HG03066 (cell line): ENCODE measurements around the gene SETBP1.

Source experiments
- ATAC-seq: cut with Tn5 transposase; IDR thresholded peaks from one replicate; pipeline ENCODE4 v1.9.1; 2021; ENCODE audit warnings: low read depth; ENCODE audit not compliant: unreplicated experiment

The SETBP1 gene

DNA sequence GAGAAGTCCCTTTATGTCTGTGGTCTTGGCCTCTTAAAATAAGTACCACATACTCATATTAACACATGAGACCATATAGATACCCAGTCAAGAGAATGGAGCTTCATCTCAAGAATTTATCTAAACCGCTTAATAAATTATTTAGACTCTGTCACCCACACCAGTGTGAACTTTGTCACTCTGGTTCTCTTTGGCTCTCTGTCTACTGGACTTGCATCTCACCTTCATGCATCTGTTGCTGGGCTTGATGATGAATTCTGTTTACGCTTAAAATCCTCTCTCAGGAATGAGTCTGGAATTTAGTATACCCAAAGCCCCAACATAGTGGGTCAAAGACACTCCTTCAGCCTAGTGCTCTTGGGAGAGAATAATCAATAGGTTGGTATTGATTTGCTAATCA is 73.9 kb downstream of the SETBP1 start:
- no peak for ATAC-seq

DNA sequence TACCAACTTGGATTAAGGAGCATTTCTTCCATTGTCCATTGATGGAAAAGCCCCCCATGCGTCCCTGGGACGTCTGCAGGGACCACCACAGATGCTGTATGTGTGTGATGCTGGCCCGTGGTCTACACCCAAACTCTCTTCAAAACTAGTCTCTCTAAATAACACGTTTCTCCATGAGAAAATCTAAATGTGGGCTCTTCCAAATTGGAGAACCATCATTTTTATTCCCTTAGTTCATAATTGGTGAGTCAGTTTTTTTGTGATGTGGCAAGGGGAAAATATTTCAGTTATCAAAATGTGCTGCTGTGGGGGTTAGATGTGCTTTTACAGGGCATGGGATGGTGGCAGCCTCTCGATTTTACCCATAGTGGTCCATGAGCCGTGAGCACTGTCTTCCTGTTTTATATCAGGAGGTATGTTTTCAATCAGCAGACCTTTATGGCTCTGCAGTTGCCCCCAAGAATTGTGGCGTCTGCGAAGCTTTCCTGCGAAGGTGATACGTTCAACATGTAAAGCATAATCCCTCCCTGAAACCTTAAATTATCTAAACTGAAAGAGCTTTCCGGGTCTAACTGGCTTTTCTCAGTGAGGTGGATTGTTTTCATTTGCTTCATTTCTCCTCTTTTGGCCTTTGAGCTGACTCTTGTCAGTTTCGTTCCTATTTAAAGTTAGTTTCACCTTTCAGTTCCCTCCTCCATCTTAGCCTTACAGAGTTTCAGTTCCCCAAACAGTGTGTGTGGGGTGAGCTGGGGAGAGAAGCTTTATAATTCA is 78.4 kb downstream of the SETBP1 start:
- ATAC-seq: peak; percentile 96

DNA sequence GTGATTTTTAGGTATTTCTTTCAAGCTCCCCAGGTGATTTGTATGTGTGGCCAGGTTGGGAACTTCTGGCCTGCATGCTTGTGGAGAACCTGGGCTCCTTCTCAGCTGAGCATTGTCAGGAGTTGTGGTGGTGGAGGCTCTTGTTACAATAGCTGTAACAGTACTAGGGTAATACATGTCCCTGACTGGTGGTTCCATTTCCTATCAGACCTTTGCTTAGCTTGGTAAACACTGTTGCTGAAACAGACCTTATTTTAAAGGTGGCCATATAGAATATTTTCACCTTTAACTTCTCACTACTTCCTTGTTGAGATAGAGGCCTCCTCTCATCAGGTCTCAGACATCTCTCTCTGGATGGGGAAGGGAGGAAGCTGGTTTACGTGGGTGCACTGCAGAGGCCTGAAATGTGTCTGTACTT is 79.2 kb downstream of the SETBP1 start:
- ATAC-seq: peak; percentile 53

DNA sequence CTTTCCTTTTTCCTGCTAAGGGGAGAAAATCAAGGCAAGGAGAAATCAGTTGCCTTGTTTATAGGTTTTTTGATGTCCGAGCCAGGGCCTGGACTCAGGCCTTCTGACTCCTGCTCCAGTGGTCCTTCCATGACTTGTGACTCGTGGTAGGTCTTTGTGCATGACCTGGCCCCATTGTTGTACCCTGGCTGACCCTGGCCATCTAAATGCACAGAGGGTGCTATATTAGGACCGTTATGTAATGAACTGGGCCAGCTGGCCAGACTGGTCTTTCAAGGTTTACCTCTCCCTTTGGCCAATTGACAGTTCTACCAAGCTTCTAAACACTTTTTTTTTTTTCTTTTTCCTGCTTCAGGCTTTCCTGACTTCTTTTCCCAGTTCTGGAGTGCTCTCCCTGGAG is 81.1 kb downstream of the SETBP1 start:
- no peak for ATAC-seq

DNA sequence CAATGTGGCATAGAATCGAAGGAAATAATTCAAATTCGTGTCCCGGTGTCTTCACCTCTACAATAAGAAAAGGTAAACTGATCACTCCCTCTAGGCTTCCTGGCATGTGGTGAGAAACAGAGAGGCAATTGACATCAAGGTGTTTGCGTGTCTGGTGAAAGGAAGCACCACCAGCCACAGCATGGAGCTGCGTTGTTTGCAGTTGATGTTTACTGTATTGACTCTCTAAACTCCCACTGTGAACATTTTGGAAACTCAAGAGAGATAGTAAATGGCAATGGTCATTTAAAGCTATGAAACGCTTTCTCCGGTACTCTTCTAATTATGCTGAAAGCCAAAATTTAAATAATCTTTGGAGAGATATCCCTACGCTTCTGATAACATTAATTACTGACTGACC is 82.6 kb downstream of the SETBP1 start:
- ATAC-seq: no peak

DNA sequence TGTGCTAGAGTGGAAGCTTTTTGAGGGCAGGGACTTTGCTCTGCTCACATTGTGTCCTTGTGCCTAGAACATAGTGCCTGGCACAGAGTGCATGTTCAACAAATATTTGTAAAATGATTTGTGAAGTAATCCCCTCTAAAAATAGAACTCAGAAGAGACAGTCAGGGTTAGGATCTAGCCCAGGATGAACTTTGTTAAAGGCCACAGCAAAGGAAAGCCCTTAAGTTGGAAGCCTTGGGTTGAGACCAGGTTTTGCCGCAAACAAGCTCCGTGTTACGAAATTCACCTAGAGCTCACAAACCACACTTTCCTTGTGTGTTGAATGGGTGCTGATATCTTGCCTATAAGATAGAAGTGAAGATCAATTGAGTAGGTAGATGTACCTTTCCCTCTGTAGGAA is 84.2 kb downstream of the SETBP1 start:
- ATAC-seq: no peak

DNA sequence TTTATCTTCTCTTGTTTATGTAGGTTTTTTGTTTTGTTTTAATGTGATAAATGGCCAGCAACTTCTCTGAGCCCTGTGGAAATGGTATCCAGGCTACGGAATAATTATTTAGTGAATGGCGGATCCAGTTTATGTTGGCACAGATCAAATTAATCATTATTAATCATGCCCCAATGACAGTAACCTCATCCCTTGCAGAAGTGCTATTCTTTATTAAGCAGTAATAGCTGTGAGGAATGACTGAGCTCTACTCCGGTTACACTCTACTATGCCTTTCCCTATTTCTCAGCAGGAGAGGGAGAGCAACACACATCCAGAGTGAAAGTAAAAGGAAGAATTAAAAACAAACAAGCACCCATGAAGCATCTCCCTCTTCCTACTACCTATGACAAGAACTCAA is 84.8 kb downstream of the SETBP1 start:
- ATAC-seq: no peak

DNA sequence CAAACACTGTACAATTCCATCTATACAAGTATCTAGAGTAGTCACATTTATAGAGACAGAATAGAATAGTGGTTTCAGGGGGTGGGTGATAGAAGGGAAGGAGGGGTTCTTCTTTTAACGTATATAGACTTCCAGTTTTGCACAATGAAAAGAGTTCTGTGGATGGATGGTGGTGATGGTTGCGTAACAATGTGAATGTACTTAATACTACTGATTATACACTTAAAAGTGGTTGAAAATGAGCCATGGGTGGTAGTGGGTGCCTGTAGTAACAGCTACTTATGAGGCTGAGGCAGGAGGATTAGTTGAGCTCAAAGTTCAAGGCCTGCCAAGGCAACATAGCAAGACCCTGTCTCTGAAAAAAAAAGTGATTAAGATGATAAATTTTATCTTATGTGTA is 85.8 kb downstream of the SETBP1 start:
- ATAC-seq: no peak

DNA sequence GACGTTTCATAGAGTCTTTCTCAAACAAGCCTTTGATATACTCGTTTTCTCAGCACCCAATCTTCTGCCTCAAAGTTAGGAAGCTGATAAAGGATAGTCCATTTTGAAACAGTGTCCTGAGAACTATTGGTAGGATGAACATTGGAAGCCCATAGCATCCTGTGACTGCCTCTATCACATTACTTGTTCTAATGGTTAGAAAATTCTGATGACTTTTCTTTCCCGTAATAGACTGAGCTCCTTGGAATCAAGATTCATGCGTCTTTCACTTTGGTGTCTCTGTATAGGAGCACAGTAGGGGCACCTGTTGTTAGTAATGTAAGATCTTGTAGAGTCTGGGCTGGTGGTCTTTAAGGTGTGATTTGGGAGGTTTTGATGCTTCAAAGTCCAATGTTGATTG is 87.1 kb downstream of the SETBP1 start:
- no peak for ATAC-seq

DNA sequence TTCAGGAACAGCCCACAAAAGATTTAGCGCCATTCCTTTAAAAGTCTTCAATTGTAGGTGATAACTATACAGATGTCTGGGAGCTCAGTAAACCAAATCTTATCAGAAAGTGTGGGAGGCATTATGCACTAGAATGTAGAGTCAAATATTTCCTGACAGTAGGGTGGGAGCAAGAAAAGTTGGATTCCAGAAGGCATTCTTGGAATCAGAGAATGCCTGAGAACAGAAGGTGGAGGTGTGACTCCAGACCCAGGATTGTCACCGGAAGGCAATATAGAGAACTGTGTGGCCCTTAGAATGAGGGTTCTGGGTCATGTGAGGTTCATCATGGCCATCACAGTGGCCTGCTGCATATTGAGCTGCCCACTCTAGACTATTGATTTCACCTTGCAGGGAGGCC is 90.0 kb downstream of the SETBP1 start:
- ATAC-seq: no peak

DNA sequence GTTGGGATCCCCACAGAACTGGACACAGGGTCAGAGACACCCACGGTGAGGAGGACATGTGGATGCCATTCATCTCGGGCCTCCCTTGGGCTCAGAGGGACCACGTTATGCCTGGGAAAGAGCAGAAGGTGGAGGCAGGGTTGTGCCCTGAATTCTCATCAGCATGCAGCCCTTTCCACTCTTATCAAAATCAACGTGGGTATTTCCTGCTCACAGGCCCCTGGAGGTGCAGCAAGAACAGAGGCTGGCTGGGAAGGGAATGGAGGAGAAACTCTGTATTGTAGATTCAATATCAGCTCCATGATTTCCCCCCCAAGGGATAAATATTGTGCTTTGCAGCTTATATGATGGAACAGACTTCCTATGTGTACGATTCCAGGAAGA is 90.9 kb downstream of the SETBP1 start:
- ATAC-seq: no peak

DNA sequence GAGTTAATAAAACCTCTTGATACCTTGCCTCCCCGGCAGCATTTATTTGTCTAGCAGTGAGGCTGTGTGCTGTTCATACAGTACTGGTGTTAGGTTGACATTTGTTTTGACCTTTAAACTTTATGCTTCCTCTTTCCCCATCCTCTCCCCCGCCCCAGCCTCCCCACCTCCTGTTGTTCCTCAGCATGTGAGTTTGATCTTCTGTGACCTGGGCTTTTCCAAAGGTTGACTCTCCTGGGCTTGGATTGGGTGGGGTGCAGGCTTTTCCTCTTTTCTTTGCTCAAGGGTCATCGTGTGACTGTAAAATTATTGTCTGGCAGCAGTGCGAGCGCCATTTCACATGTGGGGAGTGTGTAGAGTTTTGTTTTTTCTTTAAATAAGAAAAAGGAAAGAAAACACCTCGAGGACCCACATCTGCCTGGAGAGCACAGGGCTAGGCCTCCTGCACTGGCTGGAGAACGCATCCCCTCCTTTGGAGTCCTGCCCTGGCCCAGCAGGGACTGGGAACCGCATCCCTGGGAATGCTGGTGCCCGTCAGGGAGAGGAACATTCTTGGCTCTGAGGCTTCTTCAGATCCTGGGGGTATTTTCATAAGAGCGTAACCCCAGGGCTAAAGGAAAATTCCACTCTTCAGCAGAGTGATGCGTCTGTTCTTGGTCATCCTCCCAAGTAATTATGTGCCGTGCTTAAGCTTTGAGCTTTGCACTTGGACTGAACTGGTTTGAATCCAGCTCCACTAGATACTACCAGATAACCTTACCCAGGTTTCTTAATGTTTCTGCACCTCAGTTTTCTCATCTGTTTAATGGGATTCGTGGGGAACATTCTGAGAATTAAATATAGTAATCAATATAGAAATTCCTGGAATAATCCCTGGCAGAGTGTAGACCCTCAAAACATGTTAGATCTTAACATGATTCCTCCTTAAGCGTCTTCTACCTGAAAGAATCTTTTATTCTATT is 91.5 kb downstream of the SETBP1 start:
- no peak for ATAC-seq

DNA sequence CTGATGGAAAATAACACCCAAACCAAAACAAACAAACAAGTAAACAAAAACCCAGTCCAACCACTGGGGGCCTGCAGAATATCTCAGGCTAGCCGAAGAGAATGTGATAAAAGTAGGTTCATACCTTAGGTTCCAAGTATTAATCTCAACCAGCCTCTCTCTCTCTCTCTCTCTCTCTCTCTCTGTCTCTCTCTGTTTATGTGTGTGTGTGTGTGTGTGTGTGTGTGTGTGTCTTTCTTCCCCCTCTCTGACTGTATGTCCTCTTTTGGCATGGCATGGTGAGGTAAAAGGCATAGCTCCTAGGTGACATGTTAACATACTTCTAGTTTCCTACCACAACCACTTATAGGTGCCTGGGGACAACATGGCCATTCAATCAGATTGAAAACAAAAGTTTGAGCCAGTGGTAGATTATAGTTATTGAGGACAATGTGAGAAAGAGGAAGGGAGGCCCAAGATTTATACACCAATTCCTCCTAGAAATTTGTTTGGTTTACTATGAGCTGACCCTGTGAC is 93.0 kb downstream of the SETBP1 start:
- no peak for ATAC-seq

DNA sequence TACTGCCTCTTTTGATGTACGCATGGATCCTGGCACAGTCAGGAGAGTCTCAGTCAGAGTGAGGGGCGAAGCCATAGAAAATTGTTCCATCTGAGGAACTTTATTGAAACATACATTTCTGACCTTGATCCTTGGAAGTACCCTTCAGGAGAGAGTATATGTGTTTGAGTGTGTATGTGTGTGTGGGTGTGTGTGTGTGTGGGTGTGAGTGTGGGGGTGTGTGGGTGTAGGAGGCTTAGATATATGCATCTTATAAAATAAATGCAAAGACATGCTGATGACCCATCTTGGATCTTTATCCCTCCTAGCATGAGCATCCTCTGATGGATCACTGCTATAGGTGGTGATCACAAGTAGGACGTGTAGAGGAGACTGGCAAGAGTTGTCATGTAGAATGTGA is 93.5 kb downstream of the SETBP1 start:
- ATAC-seq: no peak

DNA sequence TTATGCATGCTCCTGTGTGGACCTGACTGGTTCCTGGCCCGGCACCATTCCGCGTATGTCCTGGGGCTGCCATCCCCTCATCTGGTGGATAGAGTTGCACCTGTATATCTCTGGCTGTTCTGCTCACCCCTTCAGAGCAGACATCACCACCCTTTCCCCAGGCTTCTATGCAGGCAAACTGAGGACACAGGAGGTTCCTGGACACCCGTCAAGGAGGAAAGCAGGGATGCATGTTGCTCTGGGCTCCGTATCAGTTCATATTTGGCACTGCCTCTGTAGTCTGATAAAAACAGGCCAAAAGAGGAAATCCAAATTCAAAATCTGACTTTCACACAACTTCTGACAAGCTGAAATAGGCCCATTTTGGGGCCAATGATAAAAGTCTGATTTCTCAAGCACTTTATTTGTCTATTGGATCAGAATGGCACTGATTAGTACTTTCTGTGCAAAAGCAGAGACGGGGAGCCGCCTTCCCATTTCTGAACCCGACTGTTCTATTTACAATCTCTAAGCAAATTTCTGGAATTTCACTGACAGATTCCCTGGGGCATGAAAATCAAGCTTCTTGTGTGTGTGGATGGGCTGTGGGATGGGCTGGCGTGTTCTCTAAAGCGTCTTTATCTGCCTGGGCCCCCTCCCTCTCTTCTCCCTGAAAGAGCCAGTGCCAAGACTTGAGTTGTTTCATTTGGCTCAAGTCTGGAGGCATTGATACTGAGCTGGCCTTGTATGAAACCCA is 96.9 kb downstream of the SETBP1 start:
- no peak for ATAC-seq

DNA sequence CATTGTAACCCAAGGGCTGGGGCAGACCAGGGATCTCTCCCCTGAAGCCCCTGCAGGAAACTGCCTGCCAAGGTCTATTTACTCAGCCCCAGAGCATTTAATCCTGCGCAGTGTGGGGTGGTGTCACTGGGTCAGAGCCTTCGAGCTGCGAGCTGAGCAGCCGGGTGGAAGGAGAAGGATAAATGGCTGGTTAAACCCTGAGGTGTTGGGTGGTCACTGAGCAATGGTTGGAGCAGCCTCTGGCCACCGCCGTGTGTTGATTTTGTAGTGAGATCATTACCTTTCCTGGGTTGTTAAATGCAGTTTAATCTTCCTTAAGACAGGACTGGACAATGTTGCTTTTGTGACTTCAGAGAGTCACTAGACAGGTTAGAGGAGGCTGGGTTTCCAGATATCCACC is 98.1 kb downstream of the SETBP1 start:
- no peak for ATAC-seq

DNA sequence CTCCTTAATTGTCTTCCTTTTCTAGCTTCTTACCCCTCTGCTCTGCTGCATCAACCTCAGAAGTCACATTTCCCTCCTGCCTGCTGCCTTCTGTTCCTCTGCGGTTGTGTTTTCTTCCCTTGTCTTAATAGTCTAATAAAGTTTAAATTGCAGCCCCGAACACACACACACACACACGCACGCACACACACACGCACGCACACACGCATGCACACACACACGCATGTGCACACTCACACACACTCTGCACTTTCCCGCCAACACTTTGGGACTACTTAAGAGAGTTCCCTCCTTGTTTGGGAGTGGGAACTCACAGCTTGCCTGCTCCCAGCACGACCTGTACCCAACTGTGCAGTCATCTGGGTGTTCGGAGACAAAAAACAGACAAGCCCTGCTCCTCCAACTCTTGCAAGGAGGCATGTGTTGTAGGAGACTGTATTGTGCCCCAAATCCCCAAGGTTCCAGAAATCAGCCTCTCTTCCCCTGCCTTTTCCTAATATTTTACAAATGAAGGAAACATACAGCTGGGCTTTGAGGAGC is 99.1 kb downstream of the SETBP1 start:
- no peak for ATAC-seq

DNA sequence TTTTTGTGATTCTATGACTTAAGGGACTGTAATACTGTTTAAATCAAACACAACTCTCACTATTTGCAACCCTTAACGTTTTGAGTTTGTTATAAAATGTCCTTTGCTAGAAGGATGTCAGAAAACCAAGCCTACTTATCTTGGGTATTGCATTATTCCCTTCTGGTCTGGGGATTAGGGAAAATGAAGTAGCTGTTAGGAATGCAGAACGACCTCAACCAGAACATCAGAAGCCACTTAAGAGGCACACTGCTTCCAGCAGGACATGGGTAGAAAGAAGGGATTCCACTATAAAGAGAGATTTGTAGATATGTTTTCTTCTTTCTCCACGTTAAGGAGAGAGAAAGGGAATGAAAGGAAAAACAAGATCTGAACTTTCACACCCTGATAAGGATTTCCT is 101.2 kb downstream of the SETBP1 start:
- no peak for ATAC-seq

DNA sequence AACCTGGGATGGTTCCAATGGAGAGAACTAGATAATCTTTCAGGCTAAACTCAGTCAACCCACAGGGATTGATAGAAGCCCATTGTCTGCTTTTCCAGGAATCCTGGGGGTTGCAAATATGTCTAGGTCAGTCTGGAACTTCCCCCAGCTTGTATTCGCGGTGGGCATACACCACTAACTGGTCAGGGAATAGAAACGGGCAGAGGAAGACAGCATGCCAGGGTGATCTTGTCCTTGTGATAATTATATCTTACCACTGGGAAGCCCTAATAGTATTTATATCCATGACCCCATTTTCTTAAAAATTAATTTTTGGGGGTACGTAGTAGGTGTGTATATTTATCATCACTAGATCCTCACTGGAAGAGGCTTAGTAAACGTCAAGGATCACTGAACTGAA is 101.9 kb downstream of the SETBP1 start:
- ATAC-seq: no peak

DNA sequence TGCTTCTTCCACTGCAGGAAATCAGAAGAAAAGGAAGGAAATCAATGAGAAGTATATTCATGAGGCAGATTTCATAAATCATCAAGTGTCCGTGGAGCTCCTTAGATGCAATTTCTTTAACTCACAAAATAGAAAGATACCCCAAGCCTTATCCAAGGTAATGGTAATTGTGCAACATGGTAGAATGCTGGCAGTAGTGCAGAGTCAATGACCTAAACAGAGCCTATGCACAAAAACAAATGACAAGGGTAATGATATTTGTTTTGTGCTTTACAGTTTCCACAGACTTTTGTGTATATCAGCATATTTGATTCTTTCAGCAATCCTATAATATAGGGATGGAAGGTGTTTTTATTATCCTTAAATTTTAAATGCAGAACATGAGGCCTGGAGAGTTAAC is 102.7 kb downstream of the SETBP1 start:
- no peak for ATAC-seq

DNA sequence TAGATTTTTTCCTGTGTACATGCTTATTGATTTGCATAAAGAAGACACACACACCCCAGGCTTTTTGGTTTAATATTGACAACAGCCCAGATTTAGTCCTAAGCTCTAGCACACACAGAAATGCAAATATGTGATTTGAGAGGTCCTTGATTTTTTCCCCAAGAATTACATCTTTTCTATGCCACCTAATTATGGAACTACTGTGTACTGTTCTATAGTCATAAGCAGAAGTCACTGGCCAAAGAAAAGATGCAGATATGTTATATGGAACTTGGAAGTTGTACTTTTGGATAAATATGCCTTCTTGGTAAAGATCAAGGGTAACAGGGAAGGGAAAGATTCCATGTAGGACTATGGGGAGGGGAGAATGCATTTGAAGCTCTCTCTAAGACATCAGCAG is 105.6 kb downstream of the SETBP1 start:
- peak; percentile 32 for ATAC-seq
